ENCODE results near the gene BPGM.
"Not testable (repeated sequence)": the region's sequence is repeated elsewhere in the genome, so short reads cannot be mapped to it uniquely, and the experiment has no call there.

The BPGM gene

GRCh38 chr7:134665045-134665444, 18.4 kb downstream of the BPGM start:
- DNase-seq (ENCODE audit: low read depth) = not testable (repeated sequence)

- DNase-seq (ENCODE audit: low read depth) = no peak
Measured at GRCh38 chr7:134667899-134668298, 21.2 kb downstream of the BPGM start.

- DNase-seq (ENCODE audit: low read depth) = no peak
Measured at GRCh38 chr7:134669388-134669787, 22.7 kb downstream of the BPGM start.

- DNase-seq (ENCODE audit: low read depth) = peak; percentile 20
Measured at GRCh38 chr7:134669845-134670373, 23.3 kb downstream of the BPGM start.

DNA sequence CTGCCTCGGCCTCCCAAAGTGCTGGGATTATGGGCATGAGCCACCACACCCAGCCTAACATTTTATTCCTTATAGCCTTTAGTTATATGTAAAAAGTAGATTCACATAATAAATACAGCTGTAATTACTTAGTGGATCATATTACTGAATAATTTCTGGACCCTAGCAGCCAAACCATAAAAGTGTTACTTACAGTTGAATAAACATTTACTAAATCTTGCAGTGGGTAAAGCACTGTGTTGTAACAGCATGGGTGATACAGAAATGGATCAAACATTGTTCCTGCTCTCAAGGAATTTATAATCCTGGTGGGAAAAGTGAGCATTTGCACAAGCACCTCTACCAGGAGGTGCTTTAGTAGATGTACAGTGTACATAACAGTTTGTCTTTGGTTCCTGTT, 25.0 kb downstream of the BPGM start:
- DNase-seq (ENCODE audit: low read depth) = no peak

GRCh38 chr7:134674424-134674823, 27.8 kb downstream of the BPGM start:
- no peak for DNase-seq (ENCODE audit: low read depth)

GRCh38 chr7:134676743-134677142, 30.1 kb downstream of the BPGM start:
- DNase-seq (ENCODE audit: low read depth) = no peak

GRCh38 chr7:134678115-134678514, 31.5 kb downstream of the BPGM start:
- DNase-seq (ENCODE audit: low read depth) = no peak

- no peak for DNase-seq (ENCODE audit: low read depth)
Measured at GRCh38 chr7:134679006-134679405, 32.4 kb downstream of the BPGM start.

- no peak for DNase-seq (ENCODE audit: low read depth)
Measured at GRCh38 chr7:134684165-134684564, 37.5 kb downstream of the BPGM start.

DNA sequence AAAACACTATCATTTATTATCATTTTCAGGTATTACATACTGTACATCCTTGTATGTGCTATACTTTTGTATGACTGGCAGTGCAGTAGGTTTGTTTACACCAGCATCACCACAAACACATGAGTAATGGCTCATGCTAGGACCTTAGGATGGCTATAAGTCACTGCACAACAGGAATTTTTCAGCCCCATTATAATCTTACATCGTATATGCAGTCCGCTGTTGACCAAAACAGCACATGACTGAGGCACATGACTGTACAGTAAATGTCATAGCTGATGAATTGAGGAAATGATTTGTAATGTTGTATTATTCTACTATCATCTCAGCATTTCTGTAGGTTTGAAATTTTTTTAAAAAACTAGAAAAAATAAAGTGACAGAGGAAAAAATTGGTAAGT, 38.6 kb downstream of the BPGM start:
- DNase-seq (ENCODE audit: low read depth) = no peak

DNA sequence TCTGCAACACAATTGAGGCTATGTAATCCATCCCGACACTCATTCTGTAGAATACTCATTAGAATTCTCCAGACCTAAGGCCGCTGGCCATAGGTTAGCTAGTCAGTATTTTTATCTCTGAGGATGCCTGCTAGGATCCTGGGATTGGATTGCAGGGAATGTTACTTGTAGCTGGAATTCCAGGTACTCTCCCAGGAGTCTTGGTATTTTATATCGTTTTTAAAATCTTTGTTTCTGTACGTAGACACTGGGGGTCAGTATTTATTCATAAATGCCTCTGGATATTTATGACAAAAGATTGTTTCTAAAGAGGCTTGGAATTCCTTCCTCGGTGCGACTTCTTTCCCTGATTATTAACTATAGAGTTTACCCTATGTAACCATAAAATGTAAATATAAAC, 40.1 kb downstream of the BPGM start:
- DNase-seq (ENCODE audit: low read depth) = no peak

GRCh38 chr7:134689550-134689949, 42.9 kb downstream of the BPGM start:
- not testable (repeated sequence) for DNase-seq (ENCODE audit: low read depth)

DNA sequence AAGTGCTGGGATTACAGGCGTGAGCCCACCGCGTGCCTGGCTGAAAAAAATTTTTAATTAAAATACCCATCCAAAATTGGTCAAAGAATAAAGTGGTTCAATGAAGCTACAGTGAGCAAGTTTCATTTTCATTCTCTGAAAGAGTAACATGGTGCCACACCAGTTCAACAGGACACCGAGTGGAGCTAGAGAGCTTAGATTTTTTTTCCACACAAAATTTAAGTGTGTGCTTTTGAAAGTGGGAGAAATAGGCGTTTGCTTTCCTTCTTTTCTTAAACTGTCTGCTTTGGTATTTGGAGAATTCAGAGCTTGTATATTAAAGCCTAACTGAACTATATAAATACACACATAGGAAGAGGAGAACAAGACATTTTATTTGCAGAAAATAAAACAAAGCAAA, 43.4 kb downstream of the BPGM start:
- DNase-seq (ENCODE audit: low read depth) = no peak

GRCh38 chr7:134690614-134691504, 44.2 kb downstream of the BPGM start:
- DNase-seq (ENCODE audit: low read depth) = no peak

DNA sequence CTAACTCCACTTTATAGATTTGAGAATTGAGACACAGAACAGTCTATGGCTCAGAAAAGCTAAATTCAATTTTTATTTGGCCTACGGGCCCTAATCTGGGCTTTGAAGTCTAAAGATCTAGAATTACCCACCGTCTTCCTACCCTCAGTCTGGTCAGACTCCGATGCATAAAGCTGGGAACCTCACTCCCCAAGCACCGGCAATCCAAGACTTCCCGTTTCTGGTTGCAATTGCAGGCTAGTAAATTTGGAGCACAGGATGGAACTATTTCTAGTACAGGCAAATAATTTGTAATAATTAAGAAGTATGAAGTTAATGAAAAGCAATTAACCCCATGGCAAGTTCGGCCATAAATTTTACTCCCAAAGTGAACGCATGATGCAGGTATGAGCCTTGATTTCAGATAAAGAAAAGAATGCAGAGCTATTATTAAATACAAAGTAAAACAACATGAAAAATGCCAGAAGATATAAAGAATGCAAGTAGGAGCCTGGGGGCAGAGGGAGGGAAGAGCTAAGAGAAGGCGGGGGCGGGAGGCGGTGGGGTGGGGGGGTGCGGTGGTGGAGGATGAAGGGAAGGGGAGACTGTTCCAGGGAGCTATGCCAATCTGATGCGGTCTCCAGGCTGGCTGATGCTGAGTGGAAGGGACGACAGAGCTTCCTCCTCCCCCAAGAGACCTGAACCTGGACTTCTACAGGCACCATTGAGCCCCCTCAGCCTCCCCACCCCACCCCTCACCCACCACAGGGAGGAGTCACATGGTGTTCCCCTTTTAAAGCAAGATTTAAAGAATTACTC, 45.1 kb downstream of the BPGM start:
- DNase-seq (ENCODE audit: low read depth) = no peak

DNA sequence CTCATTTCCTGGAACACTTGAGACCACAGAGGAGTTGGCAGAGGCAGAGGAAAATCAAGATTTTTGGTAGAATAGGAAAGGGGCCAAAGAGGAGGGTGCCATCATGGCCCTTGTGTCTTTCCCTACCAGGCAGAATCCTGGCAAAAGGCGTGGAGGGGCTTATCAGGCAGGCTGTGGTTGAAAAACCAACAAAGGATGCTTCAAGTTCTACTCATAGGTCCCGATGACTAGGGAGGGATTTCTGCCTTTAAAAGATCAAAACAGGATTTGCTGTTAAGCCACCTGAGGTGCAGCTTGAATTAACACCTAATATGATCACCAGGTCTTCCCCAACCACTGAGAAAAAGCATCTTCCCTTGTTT, 45.7 kb downstream of the BPGM start:
- DNase-seq (ENCODE audit: low read depth) = no peak

- DNase-seq (ENCODE audit: low read depth) = no peak
Measured at GRCh38 chr7:134693256-134693655, 46.6 kb downstream of the BPGM start.

GRCh38 chr7:134694299-134694698, 47.6 kb downstream of the BPGM start:
- DNase-seq (ENCODE audit: low read depth) = no peak

- DNase-seq (ENCODE audit: low read depth) = no peak
Measured at GRCh38 chr7:134694767-134695166, 48.1 kb downstream of the BPGM start.

- DNase-seq (ENCODE audit: low read depth) = no peak
Measured at GRCh38 chr7:134695321-134695860, 48.7 kb downstream of the BPGM start.

GRCh38 chr7:134696261-134696660, 49.6 kb downstream of the BPGM start:
- DNase-seq (ENCODE audit: low read depth) = no peak

All from stimulated activated CD8-positive, alpha-beta memory T cell treated with anti-CD3 and anti-CD28 coated beads, Interleukin-15, amount 100 ng/mL, for 24 hours (primary cell).